Progenitor cell of endocrine pancreas (in vitro differentiated cells): ENCODE measurements around the gene AGBL1. TPM values are rescaled to one million over a fixed set of nuclear protein-coding genes. Genes with fewer than 3 reads are reported as not detected.
A peak's percentile ranks its signal among the peaks of the same experiment; 100 is the strongest.

Experiments
- DNase-seq: peaks from one replicate; pipeline ENCODE4 v3.0.0; 2021; ENCODE audit warnings: low spot score; ENCODE audit not compliant: unreplicated experiment
- H3K27ac Mint-ChIP-seq: 2 replicates; pipeline ENCODE4 v1.8.0; 2021; ENCODE audit warnings: mild to moderate bottlenecking, moderate library complexity, mixed read lengths
- H3K27me3 Mint-ChIP-seq: 2 replicates; pipeline ENCODE4 v1.8.0; 2021; ENCODE audit warnings: mixed read lengths
- H3K36me3 Mint-ChIP-seq: 2 replicates; pipeline ENCODE4 v1.8.0; 2022; ENCODE audit warnings: mixed read lengths; ENCODE audit not compliant: insufficient read depth
- H3K4me1 Mint-ChIP-seq: 2 replicates; pipeline ENCODE4 v1.8.0; 2021; ENCODE audit warnings: low read depth, mixed read lengths
- H3K4me3 Mint-ChIP-seq: 2 replicates; pipeline ENCODE4 v1.8.0; 2021; ENCODE audit warnings: low read depth, mild to moderate bottlenecking, moderate library complexity, mixed read lengths
- H3K9me3 Mint-ChIP-seq: 2 replicates; pipeline ENCODE4 v1.8.0; 2021; ENCODE audit warnings: low read depth, mixed read lengths
- total RNA-seq: library from RNA; stranded (reverse); gene quantifications from 2 replicates; pipeline ENCODE4 v1.2.1, GENCODE V29; 2021
- TF ChIP-seq, protein P1 (sequence below): fragments of 200-600 bp; sonication (generic); IDR thresholded peaks from one replicate; pipeline ENCODE4 v1.5.0; 2021; ENCODE audit warnings: antibody characterized with exemption, mild to moderate bottlenecking; ENCODE audit not compliant: unreplicated experiment

The AGBL1 gene
- total RNA-seq, 1 donor from 2014 or later = not detected

- no peak for DNase-seq
- H3K36me3 Mint-ChIP-seq = no peaks in the 10 kb centered on the region
- TF ChIP-seq, protein P1, sequence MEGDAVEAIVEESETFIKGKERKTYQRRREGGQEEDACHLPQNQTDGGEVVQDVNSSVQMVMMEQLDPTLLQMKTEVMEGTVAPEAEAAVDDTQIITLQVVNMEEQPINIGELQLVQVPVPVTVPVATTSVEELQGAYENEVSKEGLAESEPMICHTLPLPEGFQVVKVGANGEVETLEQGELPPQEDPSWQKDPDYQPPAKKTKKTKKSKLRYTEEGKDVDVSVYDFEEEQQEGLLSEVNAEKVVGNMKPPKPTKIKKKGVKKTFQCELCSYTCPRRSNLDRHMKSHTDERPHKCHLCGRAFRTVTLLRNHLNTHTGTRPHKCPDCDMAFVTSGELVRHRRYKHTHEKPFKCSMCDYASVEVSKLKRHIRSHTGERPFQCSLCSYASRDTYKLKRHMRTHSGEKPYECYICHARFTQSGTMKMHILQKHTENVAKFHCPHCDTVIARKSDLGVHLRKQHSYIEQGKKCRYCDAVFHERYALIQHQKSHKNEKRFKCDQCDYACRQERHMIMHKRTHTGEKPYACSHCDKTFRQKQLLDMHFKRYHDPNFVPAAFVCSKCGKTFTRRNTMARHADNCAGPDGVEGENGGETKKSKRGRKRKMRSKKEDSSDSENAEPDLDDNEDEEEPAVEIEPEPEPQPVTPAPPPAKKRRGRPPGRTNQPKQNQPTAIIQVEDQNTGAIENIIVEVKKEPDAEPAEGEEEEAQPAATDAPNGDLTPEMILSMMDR = no peak
- peaks cover 5% of the 10 kb centered on the region for H3K4me1 Mint-ChIP-seq
- H3K9me3 Mint-ChIP-seq = no peaks in the 10 kb centered on the region
- no peaks in the 10 kb centered on the region for H3K27me3 Mint-ChIP-seq
- H3K27ac Mint-ChIP-seq = no peak overlapping the region
- H3K4me3 Mint-ChIP-seq = no peak overlapping the region
Observed at GRCh38 chr15:86165265-86166211, 85.9 kb downstream of the AGBL1 start.

DNA sequence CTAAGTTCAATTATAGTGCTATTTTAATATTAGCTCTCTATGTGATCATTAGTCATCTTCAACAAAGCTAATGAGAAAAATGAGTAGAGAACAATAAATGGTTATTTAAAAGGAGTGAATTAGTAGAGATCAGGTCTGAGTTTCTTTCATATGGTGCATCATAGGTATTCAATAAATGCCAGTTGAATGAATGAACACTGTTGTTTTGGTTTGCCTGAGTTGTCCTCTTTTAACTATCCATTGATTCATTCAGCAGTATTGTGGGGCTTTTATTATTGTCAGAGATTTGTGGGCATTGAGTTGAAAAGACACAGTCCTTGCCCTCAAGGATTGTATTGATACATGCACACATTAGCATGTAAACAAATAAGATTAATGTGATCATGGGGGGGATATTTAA is 88.2 kb downstream of the AGBL1 start:
- Mint-ChIP-seq H3K36me3 (no peaks in the 10 kb centered on the region), H3K27me3 (no peaks in the 10 kb centered on the region), H3K4me1 (peaks cover 5% of the 10 kb centered on the region), H3K9me3 (no peaks in the 10 kb centered on the region), H3K4me3 (no peak overlapping the region), H3K27ac (no peak overlapping the region)
- DNase-seq = no peak
- TF ChIP-seq, protein P1 = no peak

DNA sequence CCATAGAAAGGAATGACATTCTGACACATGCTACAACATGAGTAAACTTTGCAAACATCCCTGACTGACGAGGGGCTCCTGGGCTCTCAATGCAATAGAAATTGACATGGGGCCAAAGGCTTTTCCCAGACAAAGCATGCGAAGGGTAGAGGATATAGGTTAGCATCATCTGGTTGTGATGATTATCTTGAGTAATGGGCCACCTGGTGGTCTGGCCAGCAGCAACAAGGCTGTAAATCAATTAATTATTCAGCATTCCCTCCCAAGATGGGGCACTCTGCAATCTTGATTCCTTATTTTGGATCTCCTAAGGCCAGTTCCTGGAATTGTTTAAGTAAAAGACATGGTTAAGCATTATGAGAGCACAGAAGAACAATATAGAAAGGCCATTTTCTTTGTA is 99.2 kb downstream of the AGBL1 start:
- H3K27ac Mint-ChIP-seq = no peak overlapping the region
- peaks cover 2% of the 10 kb centered on the region for H3K27me3 Mint-ChIP-seq
- no peaks in the 10 kb centered on the region for H3K36me3 Mint-ChIP-seq
- TF ChIP-seq, protein P1 = peak; percentile 12
- peaks cover 7% of the 10 kb centered on the region for H3K9me3 Mint-ChIP-seq
- DNase-seq = no peak
- H3K4me1 Mint-ChIP-seq = no peaks in the 10 kb centered on the region
- no peak overlapping the region for H3K4me3 Mint-ChIP-seq

GRCh38 chr15:86183596-86184491 is 104.2 kb downstream of the AGBL1 start:
- no peak for DNase-seq
- no peak overlapping the region for H3K4me3 Mint-ChIP-seq
- no peaks in the 10 kb centered on the region for H3K4me1 Mint-ChIP-seq
- no peaks in the 10 kb centered on the region for H3K36me3 Mint-ChIP-seq
- H3K27me3 Mint-ChIP-seq = peaks cover 2% of the 10 kb centered on the region
- no peaks in the 10 kb centered on the region for H3K9me3 Mint-ChIP-seq
- TF ChIP-seq, protein P1 = no peak
- H3K27ac Mint-ChIP-seq = no peak overlapping the region

GRCh38 chr15:86193716-86194380 is 114.2 kb downstream of the AGBL1 start:
- TF ChIP-seq, protein P1 = no peak
- Mint-ChIP-seq H3K36me3 (no peaks in the 10 kb centered on the region), H3K4me3 (no peak overlapping the region), H3K27me3 (peaks cover 39% of the 10 kb centered on the region), H3K9me3 (no peaks in the 10 kb centered on the region), H3K27ac (no peak overlapping the region), H3K4me1 (no peaks in the 10 kb centered on the region)
- no peak for DNase-seq
